Epithelial cell of esophagus (primary cell): ENCODE results near the gene NFKBIZ.
"Not testable (repeated sequence)": the region's sequence is repeated elsewhere in the genome, so short reads cannot be mapped to it uniquely, and the experiment has no call there.

Experiments
- DNase-seq: peaks from one replicate; pipeline ENCODE4 v3.0.0; 2010; ENCODE audit warnings: low read depth
- H3K4me3 ChIP-seq: 2 replicates; pipeline ENCODE4 v1.5.1; 2011; ENCODE audit warnings: mild to moderate bottlenecking, low read length, control low read depth
- CTCF ChIP-seq: IDR thresholded peaks from 2 replicates; pipeline ENCODE4 v1.5.1; 2011; ENCODE audit warnings: low read depth, mild to moderate bottlenecking, low read length, control low read depth, inconsistent platforms; ENCODE audit not compliant: insufficient read depth; ENCODE audit errors: missing control alignments

NFKBIZ gene

GRCh38 chr3:101878589-101878988 lies 29.3 kb downstream of the NFKBIZ start:
- no peak for DNase-seq
- no peak overlapping the region for H3K4me3 ChIP-seq
- no peak for TF ChIP-seq CTCF

- no peak for TF ChIP-seq CTCF
- no peak overlapping the region for H3K4me3 ChIP-seq
- no peak for DNase-seq
These were observed 29.8 kb downstream of the NFKBIZ start for GRCh38 chr3:101879102-101879501.

- no peak for TF ChIP-seq CTCF
- no peak overlapping the region for H3K4me3 ChIP-seq
- no peak for DNase-seq
These were observed 30.4 kb downstream of the NFKBIZ start for GRCh38 chr3:101879623-101880284.

- peak; percentile 94 for DNase-seq
- no peak for TF ChIP-seq CTCF
- H3K4me3 ChIP-seq, result no peak overlapping the region
These were observed 35.5 kb downstream of the NFKBIZ start for GRCh38 chr3:101884776-101885175.

- DNase-seq, H3K4me3 ChIP-seq: not testable (repeated sequence)
These were observed 36.3 kb downstream of the NFKBIZ start for GRCh38 chr3:101885584-101885983.

- peak; percentile 72 for DNase-seq
- TF ChIP-seq CTCF, result no peak
- H3K4me3 ChIP-seq, result no peak overlapping the region
These were observed 37.3 kb downstream of the NFKBIZ start for GRCh38 chr3:101886626-101887025.

- TF ChIP-seq CTCF, result no peak
- no peak for DNase-seq
- no peak overlapping the region for H3K4me3 ChIP-seq
These were observed 39.3 kb downstream of the NFKBIZ start for GRCh38 chr3:101888653-101889052.

GRCh38 chr3:101890716-101891115 lies 41.4 kb downstream of the NFKBIZ start:
- H3K4me3 ChIP-seq, result no peak overlapping the region
- DNase-seq, result peak; percentile 38
- TF ChIP-seq CTCF, result no peak
